Fibroblast of skin of right biceps (primary cell): ENCODE results near the gene VAT1L.
A peak's percentile ranks its signal among the peaks of the same experiment; 100 is the strongest.

Experiments used
- DNase-seq: peaks from one replicate; pipeline ENCODE4 v3.0.0-alpha.2; 2013

VAT1L gene

GRCh38 chr16:77836801-77837200 is 48.4 kb downstream of the VAT1L start:
- no peak for DNase-seq

GRCh38 chr16:77838597-77839255 is 50.4 kb downstream of the VAT1L start:
- peak; percentile 45 for DNase-seq

- DNase-seq, result no peak
Observed at GRCh38 chr16:77840093-77840492, 51.7 kb downstream of the VAT1L start.

GRCh38 chr16:77840673-77841501 is 52.5 kb downstream of the VAT1L start:
- DNase-seq, result peak; percentile 83

- no peak for DNase-seq
Observed at GRCh38 chr16:77841502-77841763, 53.1 kb downstream of the VAT1L start.

- DNase-seq, result no peak
Observed at GRCh38 chr16:77842468-77842867, 54.1 kb downstream of the VAT1L start.

GRCh38 chr16:77843405-77843804 is 55.0 kb downstream of the VAT1L start:
- DNase-seq, result peak; percentile 41

GRCh38 chr16:77844801-77845200 is 56.4 kb downstream of the VAT1L start:
- DNase-seq, result no peak

GRCh38 chr16:77849646-77850258 is 61.4 kb downstream of the VAT1L start:
- no peak for DNase-seq

GRCh38 chr16:77850636-77851333 is 62.4 kb downstream of the VAT1L start:
- peak; percentile 61 for DNase-seq

GRCh38 chr16:77853161-77853560 is 64.8 kb downstream of the VAT1L start:
- DNase-seq, result peak; percentile 18

- no peak for DNase-seq
Observed at GRCh38 chr16:77856438-77857160, 68.2 kb downstream of the VAT1L start.

GRCh38 chr16:77858060-77858459 is 69.7 kb downstream of the VAT1L start:
- no peak for DNase-seq

GRCh38 chr16:77859493-77860232 is 71.3 kb downstream of the VAT1L start:
- no peak for DNase-seq

GRCh38 chr16:77860953-77861352 is 72.6 kb downstream of the VAT1L start:
- no peak for DNase-seq

- no peak for DNase-seq
Observed at GRCh38 chr16:77863250-77863649, 74.9 kb downstream of the VAT1L start.

- DNase-seq, result no peak
Observed at GRCh38 chr16:77866752-77867151, 78.4 kb downstream of the VAT1L start.

- DNase-seq, result no peak
Observed at GRCh38 chr16:77868052-77868451, 79.7 kb downstream of the VAT1L start.

- no peak for DNase-seq
Observed at GRCh38 chr16:77868478-77868877, 80.1 kb downstream of the VAT1L start.

- peak; percentile 6 for DNase-seq
Observed at GRCh38 chr16:77869997-77870813, 81.8 kb downstream of the VAT1L start.

GRCh38 chr16:77871932-77872331 is 83.6 kb downstream of the VAT1L start:
- DNase-seq, result no peak
